HUDEP-2 (cell line): ENCODE measurements around the gene NOP53.
"Not testable (repeated sequence)": the region's sequence is repeated elsewhere in the genome, so short reads cannot be mapped to it uniquely, and the experiment has no call there.

Source experiments
- DNase-seq, 76 experiments: peaks; one replicate each; lab custom pipeline; 2025; ENCODE audit not compliant: unreplicated experiment in 76 of 76; lab: John Stamatoyannopoulos, UW

NOP53 gene

GRCh38 chr19:47716270-47716937 is 28.9 kb upstream of the NOP53 start:
- no peak for DNase-seq

GRCh38 chr19:47718415-47719046 is 26.8 kb upstream of the NOP53 start:
- not testable (repeated sequence) for DNase-seq

GRCh38 chr19:47719047-47719859 is 26.1 kb upstream of the NOP53 start:
- DNase-seq, result no peak

- no peak for DNase-seq
Observed at GRCh38 chr19:47720669-47721422, 24.5 kb upstream of the NOP53 start.

- DNase-seq, result peak in 3 of 76 experiments; percentile 10 to 27 (median 20)
Observed at GRCh38 chr19:47723581-47723940, 21.8 kb upstream of the NOP53 start.

- DNase-seq, result no peak
Observed at GRCh38 chr19:47725759-47726401, 19.5 kb upstream of the NOP53 start.

- no peak for DNase-seq
Observed at GRCh38 chr19:47726467-47726866, 18.9 kb upstream of the NOP53 start.

GRCh38 chr19:47728295-47728694 is 17.1 kb upstream of the NOP53 start:
- DNase-seq, result not testable (repeated sequence)

- peak in 28 of 76 experiments; percentile 11 to 54 (median 26) for DNase-seq
Observed at GRCh38 chr19:47729468-47729798, 15.9 kb upstream of the NOP53 start.

- peak in 73 of 76 experiments; percentile 27 to 93 (median 81) for DNase-seq
Observed at GRCh38 chr19:47729799-47730520, 15.4 kb upstream of the NOP53 start.

- no peak for DNase-seq
Observed at GRCh38 chr19:47730521-47730889, 14.8 kb upstream of the NOP53 start.

- DNase-seq, result no peak
Observed at GRCh38 chr19:47730910-47731309, 14.4 kb upstream of the NOP53 start.

GRCh38 chr19:47735131-47735530 is 10.2 kb upstream of the NOP53 start:
- DNase-seq, result no peak

GRCh38 chr19:47740866-47741519 is 4.4 kb upstream of the NOP53 start:
- no peak for DNase-seq

- no peak for DNase-seq
Observed at GRCh38 chr19:47741544-47742140, 3.7 kb upstream of the NOP53 start.

GRCh38 chr19:47742634-47743033 is 2.7 kb upstream of the NOP53 start:
- no peak for DNase-seq

- not testable (repeated sequence) for DNase-seq
Observed at GRCh38 chr19:47746129-47746528, 783 bp downstream of the NOP53 start.

- no peak for DNase-seq
Observed at GRCh38 chr19:47749326-47749725, 4.0 kb downstream of the NOP53 start.

GRCh38 chr19:47750752-47751151 is 5.4 kb downstream of the NOP53 start:
- DNase-seq, result no peak
